ENCODE measurements around the gene ZP1. TPM values are rescaled to one million over a fixed set of nuclear protein-coding genes. Genes with fewer than 3 reads are reported as not detected.

Gene ZP1
- total RNA-seq, 1 donor from 2014 or later = 0.40 TPM

GRCh38 chr11:60842668-60843600, 24.4 kb upstream of the ZP1 start:
- peaks cover 2% of the 10 kb centered on the region for H3K36me3 Mint-ChIP-seq (ENCODE audit: low read depth)
- peak overlapping the region; percentile 51 for H3K27ac Mint-ChIP-seq (ENCODE audit: unreplicated experiment)
- H3K4me3 Mint-ChIP-seq (ENCODE audit: unreplicated experiment) = peak overlapping the region; percentile 82
- peaks cover 57% of the 10 kb centered on the region for H3K4me1 Mint-ChIP-seq (ENCODE audit: low read depth)
- DNase-seq (ENCODE audit: low spot score) = no peak
- peaks cover 3% of the 10 kb centered on the region for H3K27me3 Mint-ChIP-seq (ENCODE audit: low read depth)
- H3K9me3 Mint-ChIP-seq (ENCODE audit: low read depth) = no peaks in the 10 kb centered on the region
- TF ChIP-seq, protein P1, sequence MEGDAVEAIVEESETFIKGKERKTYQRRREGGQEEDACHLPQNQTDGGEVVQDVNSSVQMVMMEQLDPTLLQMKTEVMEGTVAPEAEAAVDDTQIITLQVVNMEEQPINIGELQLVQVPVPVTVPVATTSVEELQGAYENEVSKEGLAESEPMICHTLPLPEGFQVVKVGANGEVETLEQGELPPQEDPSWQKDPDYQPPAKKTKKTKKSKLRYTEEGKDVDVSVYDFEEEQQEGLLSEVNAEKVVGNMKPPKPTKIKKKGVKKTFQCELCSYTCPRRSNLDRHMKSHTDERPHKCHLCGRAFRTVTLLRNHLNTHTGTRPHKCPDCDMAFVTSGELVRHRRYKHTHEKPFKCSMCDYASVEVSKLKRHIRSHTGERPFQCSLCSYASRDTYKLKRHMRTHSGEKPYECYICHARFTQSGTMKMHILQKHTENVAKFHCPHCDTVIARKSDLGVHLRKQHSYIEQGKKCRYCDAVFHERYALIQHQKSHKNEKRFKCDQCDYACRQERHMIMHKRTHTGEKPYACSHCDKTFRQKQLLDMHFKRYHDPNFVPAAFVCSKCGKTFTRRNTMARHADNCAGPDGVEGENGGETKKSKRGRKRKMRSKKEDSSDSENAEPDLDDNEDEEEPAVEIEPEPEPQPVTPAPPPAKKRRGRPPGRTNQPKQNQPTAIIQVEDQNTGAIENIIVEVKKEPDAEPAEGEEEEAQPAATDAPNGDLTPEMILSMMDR (IDR thresholded peaks at IDR 0.05) = no peak

GRCh38 chr11:60844045-60844869, 23.1 kb upstream of the ZP1 start:
- TF ChIP-seq, protein P1 (IDR thresholded peaks at IDR 0.05) = no peak
- DNase-seq (ENCODE audit: low spot score) = no peak
- Mint-ChIP-seq H3K4me3 (ENCODE audit: unreplicated experiment) (peak overlapping the region; percentile 82), H3K27me3 (ENCODE audit: low read depth) (no peaks in the 10 kb centered on the region), H3K27ac (ENCODE audit: unreplicated experiment) (no peak overlapping the region), H3K4me1 (ENCODE audit: low read depth) (peaks cover 57% of the 10 kb centered on the region), H3K9me3 (ENCODE audit: low read depth) (no peaks in the 10 kb centered on the region), H3K36me3 (ENCODE audit: low read depth) (peaks cover 2% of the 10 kb centered on the region)

DNA sequence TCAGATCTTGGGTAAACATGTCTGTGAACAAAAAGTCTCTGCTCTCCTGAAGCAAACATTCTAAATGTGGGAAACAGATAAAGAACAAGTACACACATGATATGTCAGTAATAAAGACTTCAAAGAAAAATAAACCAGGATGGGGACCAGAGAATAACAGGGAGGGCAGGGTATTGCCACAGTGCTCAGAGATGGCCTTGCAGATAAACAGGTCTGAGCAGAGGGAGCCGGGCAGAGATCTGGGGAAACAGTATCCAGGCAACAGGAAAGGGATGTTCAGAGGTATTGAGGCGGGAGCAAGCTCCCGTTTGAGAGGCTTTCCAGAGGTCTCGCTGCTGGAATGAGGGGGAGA, 22.5 kb upstream of the ZP1 start:
- peaks cover 53% of the 10 kb centered on the region for H3K4me1 Mint-ChIP-seq (ENCODE audit: low read depth)
- H3K9me3 Mint-ChIP-seq (ENCODE audit: low read depth) = no peaks in the 10 kb centered on the region
- no peak for DNase-seq (ENCODE audit: low spot score)
- H3K36me3 Mint-ChIP-seq (ENCODE audit: low read depth) = peaks cover 6% of the 10 kb centered on the region
- H3K27ac Mint-ChIP-seq (ENCODE audit: unreplicated experiment) = peak overlapping the region; percentile 24
- TF ChIP-seq, protein P1 (IDR thresholded peaks at IDR 0.05) = no peak
- peak overlapping the region; percentile 82 for H3K4me3 Mint-ChIP-seq (ENCODE audit: unreplicated experiment)
- no peaks in the 10 kb centered on the region for H3K27me3 Mint-ChIP-seq (ENCODE audit: low read depth)

- no peaks in the 10 kb centered on the region for H3K9me3 Mint-ChIP-seq (ENCODE audit: low read depth)
- TF ChIP-seq, protein P1 (IDR thresholded peaks at IDR 0.05) = no peak
- H3K4me3 Mint-ChIP-seq (ENCODE audit: unreplicated experiment) = no peak overlapping the region
- H3K27me3 Mint-ChIP-seq (ENCODE audit: low read depth) = no peaks in the 10 kb centered on the region
- no peak for DNase-seq (ENCODE audit: low spot score)
- peaks cover 8% of the 10 kb centered on the region for H3K36me3 Mint-ChIP-seq (ENCODE audit: low read depth)
- H3K27ac Mint-ChIP-seq (ENCODE audit: unreplicated experiment) = no peak overlapping the region
- peaks cover 51% of the 10 kb centered on the region for H3K4me1 Mint-ChIP-seq (ENCODE audit: low read depth)
These were observed 22.0 kb upstream of the ZP1 start for GRCh38 chr11:60845338-60845737.

- Mint-ChIP-seq H3K27me3 (ENCODE audit: low read depth) (no peaks in the 10 kb centered on the region), H3K36me3 (ENCODE audit: low read depth) (peaks cover 20% of the 10 kb centered on the region), H3K27ac (ENCODE audit: unreplicated experiment) (no peak overlapping the region), H3K9me3 (ENCODE audit: low read depth) (no peaks in the 10 kb centered on the region), H3K4me3 (ENCODE audit: unreplicated experiment) (no peak overlapping the region), H3K4me1 (ENCODE audit: low read depth) (peaks cover 32% of the 10 kb centered on the region)
- DNase-seq (ENCODE audit: low spot score) = no peak
- TF ChIP-seq, protein P1 (IDR thresholded peaks at IDR 0.05) = no peak
These were observed 20.1 kb upstream of the ZP1 start for GRCh38 chr11:60847281-60847680.

Measured in chondrocyte (in vitro differentiated cells).